Measurements from ENCODE around the gene ZNHIT2. TPM values are rescaled to one million over a fixed set of nuclear protein-coding genes. Genes with fewer than 3 reads are reported as not detected.

Gene ZNHIT2
- total and polyA plus RNA-seq, 2 of the 13 experiments (the other 11 are each of a cell fraction or from before 2014, with no cell fraction given), result 1.1 to 6.5 TPM

DNA sequence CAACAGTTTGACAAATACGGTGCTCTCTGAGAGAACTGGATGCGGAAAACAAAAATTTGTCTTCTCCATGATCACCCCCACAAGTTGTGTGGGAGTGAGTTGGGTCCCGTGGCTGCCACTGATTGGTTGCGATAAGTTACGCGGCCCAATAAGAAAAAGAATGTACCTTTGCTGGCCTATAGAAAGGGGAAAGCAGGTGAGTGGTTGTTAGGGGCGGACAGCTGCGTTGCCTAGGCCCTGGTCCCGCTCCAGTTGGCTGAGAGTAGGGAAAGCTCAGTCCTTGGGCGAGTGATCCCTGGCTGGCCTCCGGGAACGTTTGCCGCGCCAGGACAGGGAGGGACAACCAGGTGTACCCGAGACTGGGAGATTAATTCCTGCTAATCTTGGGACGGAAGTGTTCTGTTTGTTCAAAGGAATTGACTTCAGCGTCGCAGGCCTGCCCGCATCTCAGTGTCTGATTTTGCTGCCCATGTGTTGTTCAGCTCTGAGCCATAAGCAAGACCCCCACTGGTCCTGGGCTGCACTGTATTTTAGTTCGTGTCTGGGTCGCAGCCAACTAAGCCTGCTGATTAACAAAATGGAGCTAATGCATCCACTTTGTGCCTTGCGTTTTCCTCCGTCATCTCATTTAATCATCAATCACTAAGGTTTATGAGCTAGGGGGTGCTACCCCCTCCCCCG is 17.6 kb upstream of the ZNHIT2 start (continued):
- TF ChIP-seq ZNF484 (CRISPR knock-in tag; IDR thresholded peaks at IDR 0.05; ENCODE audit: borderline replicate concordance, low read depth) (no peak), ZNF550 (CRISPR knock-in tag; IDR thresholded peaks at IDR 0.05; ENCODE audit: borderline replicate concordance) (no peak), SRSF1 (optimal IDR thresholded peaks at IDR 0.05; ENCODE audit: low read depth, low read length) (no peak), POLR2A (IDR thresholded peaks at IDR 0.05; ENCODE audit: insufficient read depth in 1 of 2, low read depth in 2 of 2, low read length in 2 of 2) (peak; percentile 82 to 93; a peak in 3 of 4 replicates), SUZ12 (IDR thresholded peaks at IDR 0.05; ENCODE audit: low read depth, low read length) (no peak), RFX1 (IDR thresholded peaks at IDR 0.05) (peak; percentile 98), ZKSCAN1 (IDR thresholded peaks at IDR 0.05; ENCODE audit: low read length) (no peak), ZNF766 (CRISPR knock-in tag; IDR thresholded peaks at IDR 0.05; ENCODE audit: borderline replicate concordance) (0 out of 2 replicates have a peak, but pooled peaks have one; percentile 5), FOXA3 (CRISPR knock-in tag; IDR thresholded peaks at IDR 0.05) (no peak), SAP130 (CRISPR knock-in tag; IDR thresholded peaks at IDR 0.05; ENCODE audit: low read depth) (peak; percentile 65; the same call in 1 of the 2 replicates), SRY (CRISPR knock-in tag; IDR thresholded peaks at IDR 0.05) (0 out of 2 replicates have a peak, but pooled peaks have one; percentile 29), BHLHE40 (IDR thresholded peaks at IDR 0.05; ENCODE audit: low read length) (no peak), RBAK (CRISPR knock-in tag; IDR thresholded peaks at IDR 0.05) (no peak), NKX3-1 (CRISPR knock-in tag; IDR thresholded peaks at IDR 0.05) (0 out of 2 replicates have a peak, but pooled peaks have one; percentile 28), IRF2 (CRISPR knock-in tag; IDR thresholded peaks at IDR 0.05) (peak; percentile 13; the same call in 1 of the 2 replicates), ZNF772 (CRISPR knock-in tag; IDR thresholded peaks at IDR 0.05) (no peak; the same call in 1 of the 2 replicates), BCL6 (CRISPR knock-in tag; IDR thresholded peaks at IDR 0.05) (no peak)
- TF ChIP-seq, protein P1, sequence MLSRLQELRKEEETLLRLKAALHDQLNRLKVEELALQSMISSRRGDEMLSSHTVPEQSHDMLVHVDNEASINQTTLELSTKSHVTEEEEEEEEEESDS (CRISPR knock-in tag; IDR thresholded peaks at IDR 0.05; ENCODE audit: borderline replicate concordance), result no peak
- TF ChIP-seq, protein P2, sequence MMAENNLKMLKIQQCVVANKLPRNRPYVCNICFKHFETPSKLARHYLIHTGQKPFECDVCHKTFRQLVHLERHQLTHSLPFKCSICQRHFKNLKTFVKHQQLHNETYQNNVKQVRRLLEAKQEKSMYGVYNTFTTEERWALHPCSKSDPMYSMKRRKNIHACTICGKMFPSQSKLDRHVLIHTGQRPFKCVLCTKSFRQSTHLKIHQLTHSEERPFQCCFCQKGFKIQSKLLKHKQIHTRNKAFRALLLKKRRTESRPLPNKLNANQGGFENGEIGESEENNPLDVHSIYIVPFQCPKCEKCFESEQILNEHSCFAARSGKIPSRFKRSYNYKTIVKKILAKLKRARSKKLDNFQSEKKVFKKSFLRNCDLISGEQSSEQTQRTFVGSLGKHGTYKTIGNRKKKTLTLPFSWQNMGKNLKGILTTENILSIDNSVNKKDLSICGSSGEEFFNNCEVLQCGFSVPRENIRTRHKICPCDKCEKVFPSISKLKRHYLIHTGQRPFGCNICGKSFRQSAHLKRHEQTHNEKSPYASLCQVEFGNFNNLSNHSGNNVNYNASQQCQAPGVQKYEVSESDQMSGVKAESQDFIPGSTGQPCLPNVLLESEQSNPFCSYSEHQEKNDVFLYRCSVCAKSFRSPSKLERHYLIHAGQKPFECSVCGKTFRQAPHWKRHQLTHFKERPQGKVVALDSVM (CRISPR knock-in tag; IDR thresholded peaks at IDR 0.05), result no peak
- TF ChIP-seq, protein P3, sequence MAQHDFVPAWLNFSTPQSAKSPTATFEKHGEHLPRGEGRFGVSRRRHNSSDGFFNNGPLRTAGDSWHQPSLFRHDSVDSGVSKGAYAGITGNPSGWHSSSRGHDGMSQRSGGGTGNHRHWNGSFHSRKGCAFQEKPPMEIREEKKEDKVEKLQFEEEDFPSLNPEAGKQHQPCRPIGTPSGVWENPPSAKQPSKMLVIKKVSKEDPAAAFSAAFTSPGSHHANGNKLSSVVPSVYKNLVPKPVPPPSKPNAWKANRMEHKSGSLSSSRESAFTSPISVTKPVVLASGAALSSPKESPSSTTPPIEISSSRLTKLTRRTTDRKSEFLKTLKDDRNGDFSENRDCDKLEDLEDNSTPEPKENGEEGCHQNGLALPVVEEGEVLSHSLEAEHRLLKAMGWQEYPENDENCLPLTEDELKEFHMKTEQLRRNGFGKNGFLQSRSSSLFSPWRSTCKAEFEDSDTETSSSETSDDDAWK (CRISPR knock-in tag; IDR thresholded peaks at IDR 0.05), result no peak
- TF ChIP-seq, protein P4, sequence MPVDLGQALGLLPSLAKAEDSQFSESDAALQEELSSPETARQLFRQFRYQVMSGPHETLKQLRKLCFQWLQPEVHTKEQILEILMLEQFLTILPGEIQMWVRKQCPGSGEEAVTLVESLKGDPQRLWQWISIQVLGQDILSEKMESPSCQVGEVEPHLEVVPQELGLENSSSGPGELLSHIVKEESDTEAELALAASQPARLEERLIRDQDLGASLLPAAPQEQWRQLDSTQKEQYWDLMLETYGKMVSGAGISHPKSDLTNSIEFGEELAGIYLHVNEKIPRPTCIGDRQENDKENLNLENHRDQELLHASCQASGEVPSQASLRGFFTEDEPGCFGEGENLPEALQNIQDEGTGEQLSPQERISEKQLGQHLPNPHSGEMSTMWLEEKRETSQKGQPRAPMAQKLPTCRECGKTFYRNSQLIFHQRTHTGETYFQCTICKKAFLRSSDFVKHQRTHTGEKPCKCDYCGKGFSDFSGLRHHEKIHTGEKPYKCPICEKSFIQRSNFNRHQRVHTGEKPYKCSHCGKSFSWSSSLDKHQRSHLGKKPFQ (CRISPR knock-in tag; IDR thresholded peaks at IDR 0.05; ENCODE audit: insufficient replicate concordance), result peak; percentile 55
- TF ChIP-seq, protein P5, sequence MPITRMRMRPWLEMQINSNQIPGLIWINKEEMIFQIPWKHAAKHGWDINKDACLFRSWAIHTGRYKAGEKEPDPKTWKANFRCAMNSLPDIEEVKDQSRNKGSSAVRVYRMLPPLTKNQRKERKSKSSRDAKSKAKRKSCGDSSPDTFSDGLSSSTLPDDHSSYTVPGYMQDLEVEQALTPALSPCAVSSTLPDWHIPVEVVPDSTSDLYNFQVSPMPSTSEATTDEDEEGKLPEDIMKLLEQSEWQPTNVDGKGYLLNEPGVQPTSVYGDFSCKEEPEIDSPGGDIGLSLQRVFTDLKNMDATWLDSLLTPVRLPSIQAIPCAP (CRISPR knock-in tag; IDR thresholded peaks at IDR 0.05; ENCODE audit: low read depth), result no peak
